Adrenal gland (tissue), 12 donors: Measurements from ENCODE around the gene CAMSAP2. TPM values are rescaled to one million over a fixed set of nuclear protein-coding genes. Genes with fewer than 3 reads are reported as not detected.
A peak's percentile ranks its signal among the peaks of the same experiment; 100 is the strongest.

Experiments used
- DNase-seq, 7 donors: peaks; one replicate each; pipeline ENCODE4 v3.0.0-alpha.2; 2019 to 2020
- H3K27ac ChIP-seq, 5 donors: fragments of 200-600 bp; sonication (generic) in 4 of 5; 1 replicate in 3 of 5; 2 replicates in 2 of 5; pipeline versions ENCODE4 v1.5.1 to v1.8.0; 2016 to 2020; ENCODE audit warnings: mild to moderate bottlenecking in 1 of 5
- H3K27me3 ChIP-seq: fragments of 200-600 bp; 2 replicates; pipeline ENCODE4 v1.8.0; 2021
- H3K36me3 ChIP-seq, 2 donors: fragments of 200-600 bp; replicated peaks in 1 of 2; 1 replicate in 1 of 2; 2 replicates in 1 of 2; pipeline versions ENCODE4 v1.5.1 to v1.8.0; 2018 to 2022
- H3K4me1 ChIP-seq, 2 donors: fragments of 200-600 bp; replicated peaks in 1 of 2; 1 replicate in 1 of 2; 2 replicates in 1 of 2; pipeline versions ENCODE4 v1.5.1 to v1.8.0; 2018 to 2021
- H3K4me3 ChIP-seq, 4 donors: fragments of 200-600 bp; sonication (generic) in 3 of 4; one replicate each; pipeline ENCODE4 v1.5.1; 2016 to 2018
- H3K9me3 ChIP-seq, 3 donors: fragments of 200-600 bp; sonication (generic) in 1 of 3; replicated peaks in 1 of 3; 1 replicate in 2 of 3; 2 replicates in 1 of 3; pipeline versions ENCODE4 v1.5.1 to v1.8.0; 2016 to 2021
- POLR2A ChIP-seq, 2 donors: fragments of 450-650 bp; IDR thresholded peaks; one replicate each; pipeline ENCODE4 v1.6.1; 2017; ENCODE audit warnings: antibody characterized with exemption in 2 of 2, mild to moderate bottlenecking in 2 of 2, moderate library complexity in 1 of 2
- WGBS, 4 donors: extraction: QIAGEN DNeasy Blood & Tissue Kit in 2 of 4; methylation state at CpG; one replicate each; pipeline versions ENCODE4 v1.1.5 to v1.1.7; 2013 to 2017; 5-methylcytosine and 5-hydroxymethylcytosine counted together
- intact Hi-C, 2 donors: fragments of 100-400 bp; cut with DNase I; formaldehyde crosslinking; loops; one replicate each; pipeline versions ENCODE4 v1.14.1 to v1.15.0; 2022 to 2023
- polyA plus RNA-seq, 3 donors: library from polyadenylated mRNA; stranded (reverse); fragments of 200-250 nt in 2 of 3; fragments of 350-450 nt in 1 of 3; fragmentation: Illumina TruSeq in 1 of 3; extraction: RNeasy Lipid Tissue Mini Kit (QIAGEN cat#74804) in 1 of 3; gene quantifications; one replicate each; pipeline ENCODE4 v1.2.3, GENCODE V29; 2013 to 2014
- total RNA-seq, 9 donors: library from RNA; depleted of rRNA in 4 of 9; stranded (reverse); fragments of >200 nt in 4 of 9; fragments of 120-200 nt in 1 of 9; fragmentation: NEBNext Ultra II Directional in 1 of 9; extraction: Animal tissue kit (Norgen Biotek cat#: 25700) in 1 of 9; gene quantifications; one replicate each; pipeline versions ENCODE4 v1.1.0 to v1.2.4, GENCODE V29; 2013 to 2023
- TF ChIP-seq, protein P1 (sequence below), 6 experiments: fragments of 450-650 bp in 4 of 6; fragments of 200-600 bp in 2 of 6; sonication (generic) in 1 of 6; IDR thresholded peaks; 1 replicate in 5 of 6; 2 replicates in 1 of 6; pipeline versions ENCODE4 v1.5.1 to v1.8.0; 2016 to 2021; ENCODE audit warnings: antibody characterized with exemption in 6 of 6, mild to moderate bottlenecking in 2 of 6, moderate library complexity in 1 of 6
- donor health status: healthy with polysubstance abuse.
- donor health status: Bipolar disorder and iron deficiency.
- donor health status: DM: yes; HTN: yes; CAD: no.
- donor health status: DM: no; HTN: no; CAD: no.
- donor health status: DM: no; HTN: no; CAD: no.
- donor health status: DM: yes; HTN: yes; CAD: no.

The CAMSAP2 gene
- total and polyA plus RNA-seq, 12 donors, result 22.3 to 62.6 (median 33.0) TPM

DNA sequence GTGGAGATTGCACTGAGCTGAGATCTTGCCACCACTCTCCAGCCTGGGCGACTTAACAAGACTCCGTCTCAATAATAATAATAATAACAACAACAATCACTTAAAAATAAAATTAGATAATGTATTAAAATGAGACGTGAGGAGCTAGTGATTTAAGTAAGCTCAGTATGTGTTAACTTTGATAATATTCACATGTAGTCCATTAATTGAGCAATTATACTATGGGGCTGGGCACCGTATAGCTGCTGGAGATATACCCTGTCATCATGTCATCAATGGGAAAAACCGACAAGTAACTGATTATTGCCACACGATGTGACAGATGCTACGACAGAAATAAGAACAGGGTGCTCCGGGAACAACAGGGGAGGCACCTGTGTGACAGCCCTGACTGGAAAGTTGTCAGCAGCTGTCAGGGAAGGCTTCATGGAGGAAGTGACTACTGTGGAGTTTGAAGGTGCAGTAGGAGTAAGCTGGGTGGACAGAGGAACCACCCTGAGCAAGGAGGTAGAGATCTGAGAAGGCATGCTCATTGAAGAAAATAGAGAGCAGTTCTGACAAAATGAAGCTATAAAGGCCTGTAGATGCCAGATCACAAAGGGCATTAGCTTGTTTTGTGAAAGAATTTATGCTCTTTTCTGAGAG lies 924 bp upstream of the CAMSAP2 start:
- peak overlapping the region; percentile 16 to 100 (median 93) for H3K27ac ChIP-seq
- peak overlapping the region in 1 of 4 donors; percentile 95 for H3K4me3 ChIP-seq
- no peaks in the 10 kb centered on the region for H3K36me3 ChIP-seq
- H3K9me3 ChIP-seq, result no peaks in the 10 kb centered on the region
- intact Hi-C loops, result loop anchor here in 1 of 2 donors (2.0 to 10.0 kb wide), 2 partner anchors 67 to 113 kb away; partner anchors contain the start of gene KIF14
- 77 to 87% (median 85%) methylated on average over 8 of the region's 8 CpGs for WGBS, 4 donors
- H3K4me1 ChIP-seq, result peaks cover 23 to 34% of the 10 kb centered on the region in 2 donors
- DNase-seq, result no peak
- H3K27me3 ChIP-seq, result no peaks in the 10 kb centered on the region
- TF ChIP-seq POLR2A (IDR thresholded peaks at IDR 0.05), result no peak
- TF ChIP-seq, protein P1, sequence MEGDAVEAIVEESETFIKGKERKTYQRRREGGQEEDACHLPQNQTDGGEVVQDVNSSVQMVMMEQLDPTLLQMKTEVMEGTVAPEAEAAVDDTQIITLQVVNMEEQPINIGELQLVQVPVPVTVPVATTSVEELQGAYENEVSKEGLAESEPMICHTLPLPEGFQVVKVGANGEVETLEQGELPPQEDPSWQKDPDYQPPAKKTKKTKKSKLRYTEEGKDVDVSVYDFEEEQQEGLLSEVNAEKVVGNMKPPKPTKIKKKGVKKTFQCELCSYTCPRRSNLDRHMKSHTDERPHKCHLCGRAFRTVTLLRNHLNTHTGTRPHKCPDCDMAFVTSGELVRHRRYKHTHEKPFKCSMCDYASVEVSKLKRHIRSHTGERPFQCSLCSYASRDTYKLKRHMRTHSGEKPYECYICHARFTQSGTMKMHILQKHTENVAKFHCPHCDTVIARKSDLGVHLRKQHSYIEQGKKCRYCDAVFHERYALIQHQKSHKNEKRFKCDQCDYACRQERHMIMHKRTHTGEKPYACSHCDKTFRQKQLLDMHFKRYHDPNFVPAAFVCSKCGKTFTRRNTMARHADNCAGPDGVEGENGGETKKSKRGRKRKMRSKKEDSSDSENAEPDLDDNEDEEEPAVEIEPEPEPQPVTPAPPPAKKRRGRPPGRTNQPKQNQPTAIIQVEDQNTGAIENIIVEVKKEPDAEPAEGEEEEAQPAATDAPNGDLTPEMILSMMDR (IDR thresholded peaks at IDR 0.05), result no peak

DNA sequence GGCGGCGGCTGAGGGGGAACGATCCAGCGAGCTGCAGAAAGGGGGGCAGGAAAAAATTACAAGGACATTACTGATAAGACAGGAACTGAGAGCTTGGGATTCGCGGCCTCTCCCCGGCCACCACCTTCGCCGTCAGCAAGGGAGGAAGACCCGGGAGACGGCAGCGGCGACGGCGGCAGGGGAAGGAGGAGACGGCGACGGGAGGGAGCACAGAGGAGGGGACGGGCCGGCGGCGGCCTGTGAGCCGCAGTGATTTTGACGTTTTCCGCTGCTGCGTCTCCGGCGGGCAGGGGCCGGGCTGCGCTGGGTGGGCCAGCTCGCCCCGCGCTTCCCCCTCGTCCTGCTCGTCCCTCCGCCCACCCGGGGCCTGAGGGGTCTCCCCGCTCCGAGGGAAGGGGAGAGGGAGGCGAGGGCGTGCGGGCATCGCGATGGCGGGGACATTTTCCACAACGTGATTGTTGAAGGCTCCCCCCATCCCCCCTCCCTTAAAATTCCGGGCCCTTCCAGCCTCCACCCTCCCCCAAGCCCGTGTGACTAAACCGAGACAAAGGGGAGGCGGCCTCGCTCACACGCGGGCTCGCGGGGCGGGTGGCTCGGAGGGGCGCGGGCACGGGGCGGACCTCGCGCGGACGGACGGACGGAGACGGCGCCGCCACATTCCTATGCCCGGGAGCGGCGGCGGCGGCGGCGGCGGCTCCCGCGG lies 407 bp downstream of the CAMSAP2 start:
- Histone ChIP-seq H3K4me3 (peak overlapping the region; percentile 31 to 95 (median 62)), H3K4me1 (peaks cover 23 to 46% of the 10 kb centered on the region in 2 donors), H3K36me3 (no peaks in the 10 kb centered on the region), H3K27me3 (no peaks in the 10 kb centered on the region), H3K27ac (peak overlapping the region; percentile 80 to 100 (median 100)), H3K9me3 (no peaks in the 10 kb centered on the region)
- intact Hi-C loops, result loop anchor here in 1 of 2 donors (2.0 to 10.0 kb wide), 2 partner anchors 68 to 114 kb away; partner anchors contain the start of gene KIF14
- peak; percentile 88 to 92 (median 90) for DNase-seq
- WGBS, 4 donors, result 0 to 1% (median 0%) methylated on average over 15 to 80 of the region's 80 CpGs
- TF ChIP-seq POLR2A (IDR thresholded peaks at IDR 0.05), result peak; percentile 84 to 92
- TF ChIP-seq, protein P1 (IDR thresholded peaks at IDR 0.05), result no peak

DNA sequence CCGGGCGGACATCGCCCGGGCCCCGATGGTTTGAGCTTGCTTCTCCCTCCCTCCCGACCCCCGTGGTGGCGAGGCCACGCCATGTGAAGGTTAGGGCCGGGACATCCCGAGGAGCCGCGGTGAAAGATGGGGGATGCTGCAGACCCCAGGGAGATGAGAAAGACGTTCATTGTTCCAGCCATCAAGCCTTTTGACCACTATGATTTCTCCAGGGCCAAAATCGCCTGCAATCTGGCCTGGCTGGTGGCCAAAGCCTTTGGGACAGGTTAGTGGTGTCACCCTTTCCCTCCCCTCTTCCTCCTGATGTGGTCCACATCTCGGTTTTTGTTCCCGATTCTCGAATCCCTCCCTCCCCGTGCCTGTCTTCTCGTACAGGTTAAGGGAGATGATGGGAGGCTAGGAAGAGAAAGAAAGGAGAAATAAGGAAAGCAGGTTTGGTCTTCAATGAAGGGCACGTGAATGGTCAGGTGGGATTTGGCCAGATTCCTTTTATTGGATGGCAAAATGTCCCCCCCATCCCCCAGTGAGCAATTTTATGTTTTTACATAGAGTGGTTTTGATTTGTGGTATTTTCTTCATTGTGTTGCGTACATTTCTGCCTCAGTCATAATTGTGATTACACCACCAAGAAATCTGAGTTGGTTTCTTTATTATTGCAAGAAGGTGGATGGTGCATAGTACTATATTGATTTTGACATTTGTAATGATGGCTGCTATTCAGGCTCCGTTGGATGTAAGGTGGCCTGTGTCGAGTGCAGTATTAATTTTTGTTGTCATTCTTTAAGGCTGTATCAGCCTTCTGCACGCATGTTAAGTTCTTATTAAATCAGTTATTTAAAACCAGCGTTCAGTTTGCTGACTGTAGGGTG lies 1.2 kb downstream of the CAMSAP2 start:
- peaks cover 23 to 55% of the 10 kb centered on the region in 2 donors for H3K4me1 ChIP-seq
- intact Hi-C loops, result loop anchor here (2.0 to 10.0 kb wide), 3 partner anchors 55 to 115 kb away; partner anchors contain the start of gene KIF14 (in 1 of the 2)
- peak overlapping the region in 3 of 4 donors; percentile 31 to 95 (median 44) for H3K4me3 ChIP-seq
- H3K36me3 ChIP-seq, result no peaks in the 10 kb centered on the region
- no peaks in the 10 kb centered on the region for H3K27me3 ChIP-seq
- 1 to 3% (median 2%) methylated on average over 12 to 26 of the region's 26 CpGs for WGBS, 4 donors
- TF ChIP-seq, protein P1 (IDR thresholded peaks at IDR 0.05), result no peak
- TF ChIP-seq POLR2A (IDR thresholded peaks at IDR 0.05), result no peak
- peak overlapping the region; percentile 80 to 100 (median 100) for H3K27ac ChIP-seq
- no peaks in the 10 kb centered on the region for H3K9me3 ChIP-seq
- DNase-seq, result peak; percentile 54 to 78 (median 64)
